Pancreas (tissue), 10 donors: ENCODE results near the gene SWAP70. TPM values are rescaled to one million over a fixed set of nuclear protein-coding genes. Genes with fewer than 3 reads are reported as not detected.

Experiments
- ATAC-seq, 4 donors: fragments of 200-7000 bp; cut with Tn5 transposase; one replicate each; pipeline versions ENCODE4 v1.8.0 to v1.9.1; 2020; ENCODE audit warnings: mild to moderate bottlenecking in 4 of 4, moderate library complexity in 4 of 4
- DNase-seq, 6 donors: peaks; one replicate each; pipeline ENCODE4 v3.0.0-alpha.2; 2020
- FAIRE-seq: peaks from 2 replicates; lab custom pipeline; 2012; peaks lifted over from hg19 to GRCh38; lab: Jason Lieb, UNC
- H3K27ac ChIP-seq, 4 donors: fragments of 200-600 bp; sonication (generic); 1 replicate in 3 of 4; 2 replicates in 1 of 4; pipeline versions ENCODE4 v1.5.0 to v1.8.0; 2020
- H3K27me3 ChIP-seq, 4 donors: fragments of 200-600 bp; one replicate each; pipeline ENCODE4 v1.8.0; 2021
- H3K36me3 ChIP-seq, 3 donors: fragments of 200-600 bp; sonication (generic) in 1 of 3; one replicate each; pipeline versions ENCODE4 v1.5.0 to v1.8.0; 2020 to 2021
- H3K4me1 ChIP-seq, 3 donors: fragments of 200-600 bp; one replicate each; pipeline ENCODE4 v1.8.0; 2021
- H3K4me3 ChIP-seq, 4 donors: fragments of 200-600 bp; sonication (generic) in 2 of 4; one replicate each; pipeline versions ENCODE4 v1.5.0 to v1.8.0; 2020 to 2021
- H3K9me3 ChIP-seq, 4 donors: fragments of 200-600 bp; one replicate each; pipeline ENCODE4 v1.8.0; 2021
- WGBS, 2 donors: extraction: QIAGEN DNeasy Blood & Tissue Kit; methylation state at CpG; one replicate each; pipeline ENCODE4 v1.1.7; 2013; 5-methylcytosine and 5-hydroxymethylcytosine counted together
- intact Hi-C, 3 donors: fragments of 100-400 bp; cut with DNase I; formaldehyde crosslinking; loops; one replicate each; pipeline versions ENCODE4 v1.11.1 to v1.14.2; 2022
- polyA plus RNA-seq, 2 donors: library from polyadenylated mRNA; stranded (reverse); fragments of 200-250 nt; gene quantifications; one replicate each; pipeline ENCODE4 v1.2.3, GENCODE V29; 2013
- total RNA-seq, 6 donors: library from RNA; stranded (reverse); fragmentation: NEBNext Ultra II Directional in 4 of 6; extraction: Animal tissue kit (Norgen Biotek cat#: 25700) in 4 of 6; gene quantifications; one replicate each; pipeline versions ENCODE4 v1.2.1 to v1.2.4, GENCODE V29; 2021 to 2023
- TF ChIP-seq, protein P1 (sequence below), 4 donors: fragments of 200-600 bp; sonication (generic) in 3 of 4; IDR thresholded peaks; one replicate each; pipeline versions ENCODE4 v1.5.0 to v1.8.0; 2021; ENCODE audit warnings: antibody characterized with exemption in 4 of 4
- donor health status: healthy with polysubstance abuse.
- donor health status: DM: no; HTN: no; CAD: no; lungs with moderate emphysema.
- donor health status: DM: no; HTN: no; CAD: no.
- donor health status: control.
- donor health status: control.
- donor health status: Bipolar disorder and iron deficiency.
- donor health status: DM: yes; HTN: yes; CAD: no.
- donor health status: DM: no; HTN: no; CAD: no.
- donor health status: DM: no; HTN: no; CAD: no.
- donor health status: DM: yes; HTN: yes; CAD: no.

SWAP70 gene
- total and polyA plus RNA-seq, 8 donors: 4.8 to 22.3 (median 10.3) TPM

DNA sequence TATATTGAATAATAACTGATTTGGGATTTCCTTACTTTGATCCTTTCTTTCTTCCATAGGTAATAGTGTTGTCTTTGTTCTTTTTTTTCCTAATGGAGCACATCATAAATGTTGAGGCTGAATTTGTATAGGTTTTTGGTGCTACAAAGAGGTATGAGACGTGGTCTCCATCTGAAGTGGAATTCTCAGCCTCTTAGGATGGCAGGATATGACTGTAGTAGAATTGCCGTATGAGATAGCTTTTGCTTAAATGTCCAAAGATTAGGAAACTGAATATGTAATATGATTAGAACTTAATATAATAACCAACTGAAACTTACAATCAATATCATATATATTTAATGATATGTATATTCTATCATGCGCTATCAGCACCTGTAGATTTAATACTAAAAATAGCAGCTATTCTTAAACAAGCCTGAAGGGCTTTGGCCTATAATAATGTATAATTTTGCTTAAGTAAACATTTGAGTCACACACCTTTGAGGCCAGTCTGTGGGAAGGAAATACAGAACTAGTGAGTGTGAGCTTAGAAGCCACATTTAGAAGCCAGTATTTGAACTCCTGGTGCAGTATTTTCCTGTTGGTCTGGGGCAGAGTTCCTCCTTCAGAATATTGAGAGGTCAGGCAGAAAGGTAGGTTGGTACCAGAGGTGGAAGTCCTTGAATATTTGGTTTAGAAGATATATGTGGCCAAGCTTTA is 62.6 kb downstream of the SWAP70 start:
- peak; percentile 75 to 85 (median 76) for ATAC-seq
- H3K27ac ChIP-seq: peak overlapping the region in 1 of 4 donors; percentile 6
- H3K36me3 ChIP-seq: peaks cover 0 to 14% (median 0%) of the 10 kb centered on the region in 3 donors
- WGBS, 2 donors: 25 to 41% methylated on average over 3 of the region's 3 CpGs
- no peaks in the 10 kb centered on the region for H3K9me3 ChIP-seq
- H3K4me3 ChIP-seq: no peak overlapping the region
- intact Hi-C loops: no loop called here
- DNase-seq: no peak
- H3K27me3 ChIP-seq: no peaks in the 10 kb centered on the region
- TF ChIP-seq, protein P1, sequence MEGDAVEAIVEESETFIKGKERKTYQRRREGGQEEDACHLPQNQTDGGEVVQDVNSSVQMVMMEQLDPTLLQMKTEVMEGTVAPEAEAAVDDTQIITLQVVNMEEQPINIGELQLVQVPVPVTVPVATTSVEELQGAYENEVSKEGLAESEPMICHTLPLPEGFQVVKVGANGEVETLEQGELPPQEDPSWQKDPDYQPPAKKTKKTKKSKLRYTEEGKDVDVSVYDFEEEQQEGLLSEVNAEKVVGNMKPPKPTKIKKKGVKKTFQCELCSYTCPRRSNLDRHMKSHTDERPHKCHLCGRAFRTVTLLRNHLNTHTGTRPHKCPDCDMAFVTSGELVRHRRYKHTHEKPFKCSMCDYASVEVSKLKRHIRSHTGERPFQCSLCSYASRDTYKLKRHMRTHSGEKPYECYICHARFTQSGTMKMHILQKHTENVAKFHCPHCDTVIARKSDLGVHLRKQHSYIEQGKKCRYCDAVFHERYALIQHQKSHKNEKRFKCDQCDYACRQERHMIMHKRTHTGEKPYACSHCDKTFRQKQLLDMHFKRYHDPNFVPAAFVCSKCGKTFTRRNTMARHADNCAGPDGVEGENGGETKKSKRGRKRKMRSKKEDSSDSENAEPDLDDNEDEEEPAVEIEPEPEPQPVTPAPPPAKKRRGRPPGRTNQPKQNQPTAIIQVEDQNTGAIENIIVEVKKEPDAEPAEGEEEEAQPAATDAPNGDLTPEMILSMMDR (IDR thresholded peaks at IDR 0.05): no peak
- peak; percentile 34 for FAIRE-seq
- H3K4me1 ChIP-seq: peaks cover 0 to 7% (median 0%) of the 10 kb centered on the region in 3 donors

DNA sequence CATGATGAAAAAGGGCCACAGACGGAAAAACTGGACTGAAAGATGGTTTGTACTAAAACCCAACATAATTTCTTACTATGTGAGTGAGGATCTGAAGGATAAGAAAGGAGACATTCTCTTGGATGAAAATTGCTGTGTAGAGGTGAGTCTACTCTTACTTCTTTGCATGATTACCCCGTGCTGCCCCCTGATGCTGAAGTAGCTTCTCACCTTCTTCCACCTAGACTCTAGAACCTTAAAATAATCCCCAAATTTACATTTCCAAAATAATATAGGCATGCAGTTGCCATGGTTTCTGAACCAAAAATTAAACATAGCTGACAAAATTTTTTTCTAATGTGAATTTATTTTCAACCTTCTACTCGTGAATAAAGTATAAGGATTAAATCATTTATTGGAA is 64.2 kb downstream of the SWAP70 start:
- FAIRE-seq: no peak
- TF ChIP-seq, protein P1 (IDR thresholded peaks at IDR 0.05): no peak

DNA sequence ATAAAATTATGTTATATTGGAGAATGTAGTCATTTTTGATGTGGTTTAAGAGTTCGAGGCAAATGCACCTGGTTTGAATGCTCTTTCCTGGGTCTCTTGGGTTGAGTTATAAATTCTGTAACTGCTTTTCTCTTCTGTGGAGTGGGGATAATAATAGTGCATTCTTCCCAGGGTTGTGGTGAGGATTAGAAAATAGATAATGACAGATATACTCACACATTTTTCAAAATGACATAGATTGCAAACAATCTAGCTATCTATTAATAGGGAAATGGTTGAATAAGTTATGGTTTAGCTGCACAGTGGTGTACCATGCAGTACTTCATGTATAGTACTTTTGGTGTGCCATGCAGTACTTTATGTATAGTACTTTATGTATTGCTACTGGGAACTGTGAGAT is 67.4 kb downstream of the SWAP70 start:
- Histone ChIP-seq H3K27ac (no peak overlapping the region), H3K9me3 (no peaks in the 10 kb centered on the region), H3K36me3 (peaks cover 0 to 14% (median 0%) of the 10 kb centered on the region in 3 donors), H3K4me1 (peaks cover 0 to 7% (median 0%) of the 10 kb centered on the region in 3 donors), H3K27me3 (no peaks in the 10 kb centered on the region), H3K4me3 (no peak overlapping the region)
- FAIRE-seq (no peak), DNase-seq (no peak), ATAC-seq (no peak)
- WGBS, 2 donors: 78 to 86% methylated on average over 1 of the region's 1 CpG
- intact Hi-C loops: no loop called here
- TF ChIP-seq, protein P1 (IDR thresholded peaks at IDR 0.05): no peak

More for the DNA sequence above, 64.2 kb downstream of the SWAP70 start:
- intact Hi-C loops: no loop called here
- Histone ChIP-seq H3K27me3 (no peaks in the 10 kb centered on the region), H3K4me3 (no peak overlapping the region), H3K4me1 (peaks cover 0 to 7% (median 0%) of the 10 kb centered on the region in 3 donors), H3K36me3 (peaks cover 0 to 14% (median 0%) of the 10 kb centered on the region in 3 donors), H3K9me3 (no peaks in the 10 kb centered on the region), H3K27ac (no peak overlapping the region)
- no peak for ATAC-seq
- WGBS, 2 donors: 90 to 91% methylated on average over 3 of the region's 3 CpGs
- DNase-seq: no peak

DNA sequence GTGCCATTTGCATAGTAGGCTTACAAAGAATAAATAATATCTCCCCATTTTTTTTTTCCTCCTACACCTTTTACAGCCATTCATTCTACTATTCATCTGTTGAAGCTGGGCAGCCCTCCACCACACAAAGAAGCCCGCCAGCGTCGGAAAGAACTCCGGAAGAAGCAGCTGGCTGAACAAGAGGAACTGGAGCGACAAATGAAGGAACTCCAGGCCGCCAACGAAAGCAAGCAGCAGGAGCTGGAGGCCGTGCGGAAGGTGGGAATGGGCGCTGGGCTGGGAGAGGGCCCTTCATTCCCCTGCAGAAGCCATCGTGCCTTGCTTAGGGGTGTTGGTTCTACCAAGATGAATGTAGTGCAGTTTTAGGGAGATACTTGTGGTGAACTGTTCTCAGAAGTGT is 68.6 kb downstream of the SWAP70 start:
- TF ChIP-seq, protein P1 (IDR thresholded peaks at IDR 0.05): no peak
- no peak overlapping the region for H3K4me3 ChIP-seq
- H3K27me3 ChIP-seq: no peaks in the 10 kb centered on the region
- H3K9me3 ChIP-seq: no peaks in the 10 kb centered on the region
- DNase-seq (no peak), ATAC-seq (no peak), FAIRE-seq (no peak)
- no peaks in the 10 kb centered on the region for H3K4me1 ChIP-seq
- 85 to 87% methylated on average over 11 of the region's 11 CpGs for WGBS, 2 donors
- no peak overlapping the region for H3K27ac ChIP-seq
- intact Hi-C loops: no loop called here
- H3K36me3 ChIP-seq: peaks cover 0 to 14% (median 0%) of the 10 kb centered on the region in 3 donors

DNA sequence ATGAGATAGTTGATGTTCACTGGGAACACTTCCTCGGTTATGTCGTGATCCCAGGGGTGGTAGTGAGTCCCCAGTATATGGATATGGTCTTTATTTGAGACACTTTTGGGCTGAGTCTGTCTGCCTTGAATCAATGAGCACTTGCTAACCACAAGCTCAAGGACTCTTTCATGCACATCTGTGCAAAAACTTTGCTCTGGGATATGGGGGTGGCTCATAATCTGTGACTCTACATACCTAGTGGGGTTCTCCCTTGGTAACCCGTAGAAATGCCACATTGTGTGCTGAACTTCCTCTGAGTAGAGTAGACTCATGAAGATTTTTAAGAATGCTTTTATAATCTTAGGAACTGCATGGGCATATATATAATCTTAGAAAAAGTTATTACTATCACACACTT is 69.3 kb downstream of the SWAP70 start:
- Histone ChIP-seq H3K27ac (no peak overlapping the region), H3K9me3 (no peaks in the 10 kb centered on the region), H3K36me3 (peaks cover 0 to 12% (median 0%) of the 10 kb centered on the region in 3 donors), H3K27me3 (no peaks in the 10 kb centered on the region), H3K4me3 (no peak overlapping the region), H3K4me1 (no peaks in the 10 kb centered on the region)
- 93 to 96% methylated on average over 3 of the region's 3 CpGs for WGBS, 2 donors
- TF ChIP-seq, protein P1 (IDR thresholded peaks at IDR 0.05): no peak
- ATAC-seq (no peak), FAIRE-seq (no peak), DNase-seq (no peak)
- intact Hi-C loops: no loop called here
